GM21825 (cell line): Measurements from ENCODE around the gene TBX1.

Experiments used
- ATAC-seq: cut with Tn5 transposase; IDR thresholded peaks from one replicate; pipeline ENCODE4 v1.9.1; 2021; ENCODE audit warnings: mild to moderate bottlenecking, moderate library complexity; ENCODE audit not compliant: unreplicated experiment

Gene TBX1

DNA sequence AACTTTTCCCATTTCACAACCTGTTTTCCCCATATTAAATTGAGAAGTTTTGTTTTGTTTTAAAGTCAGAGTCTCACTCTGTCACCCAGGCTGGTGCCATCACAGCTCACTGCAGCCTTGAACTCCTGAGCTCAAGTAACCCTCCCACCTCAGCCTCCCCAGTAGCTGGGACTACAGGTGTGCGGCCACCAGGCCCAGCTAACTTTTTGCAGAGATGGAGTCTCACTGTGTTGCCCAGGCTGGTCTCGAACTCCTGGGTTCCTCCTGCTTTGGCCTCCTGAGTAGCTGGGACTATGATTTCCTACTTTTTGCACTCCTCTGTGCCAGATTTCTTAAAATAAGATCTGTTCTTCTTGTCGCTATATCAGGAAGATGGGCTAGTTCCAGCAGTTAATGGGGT is 49.2 kb downstream of the TBX1 start:
- ATAC-seq, result no peak

DNA sequence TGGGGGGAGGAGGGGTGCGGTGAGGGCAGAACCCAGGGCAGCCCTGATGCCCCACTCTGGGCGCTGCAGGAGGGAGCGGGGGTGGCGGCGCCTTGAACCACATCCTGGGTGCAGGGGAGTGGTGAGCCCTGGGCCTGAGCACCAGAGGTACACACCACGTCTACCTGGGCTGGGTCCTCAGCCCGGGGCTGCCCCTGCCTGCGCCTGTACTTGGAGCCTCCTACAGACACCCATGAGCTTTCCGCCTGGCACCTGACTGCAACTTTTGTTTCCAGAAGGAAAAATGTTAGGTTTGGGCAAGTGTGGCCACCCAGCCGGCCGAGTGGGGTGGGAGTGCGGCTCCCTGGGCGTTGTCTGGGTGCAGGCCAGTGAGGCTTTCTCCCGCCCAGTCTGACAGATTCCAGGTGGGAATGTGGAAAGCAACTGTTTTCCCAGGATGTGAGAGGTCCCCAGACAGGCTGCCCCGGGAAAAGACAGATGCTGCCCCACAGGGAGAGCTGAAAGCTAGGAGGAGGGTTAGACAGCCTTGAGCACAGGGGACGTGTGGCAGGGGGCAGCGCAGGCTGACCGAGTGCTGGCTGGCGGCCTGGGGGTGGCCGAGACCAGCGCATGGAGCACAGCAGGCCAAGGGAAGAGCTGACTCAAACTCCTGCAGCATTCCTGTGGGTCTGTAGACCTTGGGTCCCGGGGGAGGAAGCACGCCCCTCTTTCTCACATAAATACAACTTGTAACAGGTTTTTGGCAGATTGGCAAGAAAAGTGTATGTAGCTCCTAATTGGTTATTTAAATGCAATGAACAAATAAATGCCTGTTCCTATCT is 50.0 kb downstream of the TBX1 start:
- ATAC-seq, result no peak

DNA sequence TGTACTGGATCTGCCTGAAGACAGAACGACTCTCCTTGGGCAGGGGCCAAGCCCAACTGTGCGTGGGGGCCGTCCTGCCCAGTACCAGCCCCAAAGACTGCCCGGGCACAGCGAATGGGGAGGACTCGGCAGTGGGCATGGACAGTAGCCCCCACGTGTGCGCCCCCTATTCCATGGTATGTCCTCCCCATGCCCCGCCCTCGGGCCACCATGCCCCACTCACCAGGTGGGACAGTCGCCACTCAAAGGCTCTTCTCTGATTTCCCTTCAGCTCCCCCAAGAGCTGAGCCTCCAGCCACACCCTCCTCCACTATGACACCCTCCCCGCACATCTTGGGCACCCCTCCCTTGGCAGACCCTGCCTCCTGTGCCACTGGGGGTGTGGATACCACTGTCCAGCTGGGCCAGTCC is 50.6 kb downstream of the TBX1 start:
- no peak for ATAC-seq

DNA sequence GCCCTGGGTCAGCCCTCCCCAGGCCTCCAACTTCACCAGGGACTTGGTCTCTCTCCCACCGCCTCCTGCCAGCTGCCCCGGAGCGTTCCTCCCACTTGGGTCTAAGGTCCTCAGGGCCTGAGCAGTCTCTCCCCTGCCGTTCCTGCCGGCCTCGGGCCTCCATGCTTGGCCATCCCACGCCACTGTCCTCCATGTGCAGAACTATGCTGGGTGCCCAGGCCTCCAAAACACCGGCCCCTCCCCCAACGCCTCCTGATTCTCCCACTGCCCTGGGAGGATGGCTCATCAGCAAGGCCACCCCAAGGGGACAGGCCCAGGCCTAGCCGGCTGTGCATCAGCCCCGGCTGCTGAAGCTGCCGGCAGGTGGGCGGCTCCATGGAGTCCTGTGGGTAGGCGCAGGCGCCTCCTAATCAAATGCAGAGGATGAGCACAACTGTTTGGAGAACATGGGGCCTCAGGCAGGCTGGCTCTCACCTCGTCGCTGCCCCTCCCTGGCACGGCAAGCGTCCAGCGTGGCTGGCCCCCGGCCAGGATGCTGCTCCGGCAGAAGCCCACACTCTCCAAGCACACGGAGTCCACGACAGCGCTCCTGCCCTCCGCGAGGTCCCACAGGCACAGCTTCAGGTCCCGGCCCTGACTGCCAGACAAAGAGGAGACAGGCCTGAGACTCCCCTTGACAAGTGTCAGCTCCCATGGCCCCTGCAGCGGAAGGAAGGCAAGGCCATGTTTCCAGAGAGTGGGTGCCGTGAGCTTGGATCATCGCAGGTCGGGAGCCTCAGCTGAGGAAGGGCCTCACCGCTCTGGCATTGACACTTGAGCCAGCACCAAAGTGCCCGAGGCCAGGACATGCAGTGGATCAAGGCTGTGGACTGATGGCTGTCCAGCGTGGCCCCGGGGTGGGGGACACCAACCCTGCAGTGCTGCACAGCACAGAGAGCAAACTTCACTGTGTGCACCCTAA is 51.5 kb downstream of the TBX1 start:
- no peak for ATAC-seq

DNA sequence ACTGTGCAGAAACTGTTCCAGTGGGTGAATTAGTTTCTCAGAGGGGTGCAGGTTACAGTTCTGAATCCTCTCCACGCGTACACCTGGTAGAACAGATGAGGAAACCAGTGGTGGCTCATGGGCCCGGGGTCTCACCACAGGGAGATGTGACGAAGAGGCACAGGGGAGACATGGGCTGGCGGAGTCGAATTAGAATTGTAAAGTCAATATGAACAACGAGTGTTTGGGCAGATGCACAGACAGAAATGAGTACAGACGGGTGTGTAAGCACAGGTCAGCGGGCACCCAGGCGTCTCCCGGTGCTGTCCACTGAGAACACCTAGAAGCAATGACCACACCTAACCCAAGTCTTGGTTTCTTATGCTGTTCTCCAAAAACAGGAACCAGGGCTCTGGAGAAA is 52.3 kb downstream of the TBX1 start:
- no peak for ATAC-seq

DNA sequence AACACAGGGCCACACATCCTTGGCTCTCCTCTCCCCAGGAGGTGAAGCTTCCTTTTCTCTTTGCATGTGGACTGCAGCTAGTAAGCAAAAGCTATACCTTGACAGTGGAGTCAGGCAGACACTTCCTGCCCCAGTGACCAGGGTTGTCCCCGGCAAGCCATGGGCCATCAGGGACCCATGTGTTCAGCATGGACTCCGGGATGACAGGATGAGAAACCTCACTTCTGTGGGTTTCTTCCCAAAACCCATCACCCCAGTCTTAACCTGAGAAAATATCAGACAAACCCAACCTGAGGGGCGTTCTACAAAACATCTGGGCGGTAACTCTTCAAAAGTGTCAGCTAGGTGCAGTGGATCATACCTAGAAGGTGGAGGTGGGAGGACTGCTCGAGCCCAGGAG is 53.9 kb downstream of the TBX1 start:
- ATAC-seq, result no peak

DNA sequence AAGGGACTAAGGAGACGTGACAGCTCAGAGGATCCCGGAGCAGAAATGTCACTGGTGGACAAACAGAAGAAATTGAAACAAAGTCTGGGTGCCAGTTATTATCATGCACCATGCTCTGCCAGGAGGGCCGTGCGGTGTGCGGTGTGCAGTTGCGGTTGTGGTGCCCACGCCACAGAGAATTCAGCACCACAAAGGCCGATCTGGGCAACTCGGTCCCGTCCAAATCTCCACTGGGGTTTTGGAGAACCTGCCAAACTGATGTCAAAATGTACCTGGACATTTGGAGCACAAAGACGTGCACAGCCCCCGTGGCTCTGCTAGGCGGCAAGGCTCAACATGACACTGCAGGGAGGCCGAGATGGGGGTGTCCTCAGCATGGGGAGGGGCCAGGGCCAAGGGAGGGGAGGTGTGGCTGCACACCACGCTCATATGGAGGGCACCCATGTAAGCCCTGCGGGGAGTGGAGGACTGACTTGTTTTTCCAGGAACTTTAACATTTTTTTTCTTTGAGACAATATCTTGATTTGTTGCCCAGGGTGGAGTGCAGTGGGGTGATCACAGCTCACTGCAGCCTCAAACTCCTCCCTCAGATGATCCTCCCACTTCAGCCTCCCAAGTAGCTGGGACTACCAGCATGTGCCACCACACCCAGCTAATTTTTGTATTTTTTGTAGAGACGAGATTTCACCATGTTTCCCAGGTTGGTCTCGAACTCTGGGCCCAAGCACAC is 54.7 kb downstream of the TBX1 start:
- no peak for ATAC-seq

DNA sequence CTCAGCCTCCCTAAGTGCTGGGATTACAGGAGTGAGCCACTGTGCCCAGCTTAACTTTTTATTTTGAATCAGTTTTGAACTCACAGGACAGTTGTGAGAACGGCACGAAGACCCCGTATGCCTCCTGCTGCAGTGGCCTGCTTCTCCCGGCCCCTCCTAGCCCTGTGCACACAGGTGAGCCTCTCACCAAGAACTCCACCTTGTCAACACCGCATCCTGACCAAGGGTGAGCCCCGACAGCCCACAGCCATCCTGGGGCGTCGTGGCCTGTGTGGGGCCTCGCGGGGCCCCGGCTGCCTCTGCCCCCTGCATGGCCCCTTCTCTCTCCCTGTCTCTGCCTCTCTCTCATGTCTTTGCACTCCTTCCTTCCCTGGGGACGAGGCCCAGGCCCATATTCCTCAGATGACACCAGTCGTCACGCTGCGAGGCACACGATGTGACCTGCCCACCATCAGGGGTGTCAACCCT is 55.3 kb downstream of the TBX1 start:
- ATAC-seq, result no peak

DNA sequence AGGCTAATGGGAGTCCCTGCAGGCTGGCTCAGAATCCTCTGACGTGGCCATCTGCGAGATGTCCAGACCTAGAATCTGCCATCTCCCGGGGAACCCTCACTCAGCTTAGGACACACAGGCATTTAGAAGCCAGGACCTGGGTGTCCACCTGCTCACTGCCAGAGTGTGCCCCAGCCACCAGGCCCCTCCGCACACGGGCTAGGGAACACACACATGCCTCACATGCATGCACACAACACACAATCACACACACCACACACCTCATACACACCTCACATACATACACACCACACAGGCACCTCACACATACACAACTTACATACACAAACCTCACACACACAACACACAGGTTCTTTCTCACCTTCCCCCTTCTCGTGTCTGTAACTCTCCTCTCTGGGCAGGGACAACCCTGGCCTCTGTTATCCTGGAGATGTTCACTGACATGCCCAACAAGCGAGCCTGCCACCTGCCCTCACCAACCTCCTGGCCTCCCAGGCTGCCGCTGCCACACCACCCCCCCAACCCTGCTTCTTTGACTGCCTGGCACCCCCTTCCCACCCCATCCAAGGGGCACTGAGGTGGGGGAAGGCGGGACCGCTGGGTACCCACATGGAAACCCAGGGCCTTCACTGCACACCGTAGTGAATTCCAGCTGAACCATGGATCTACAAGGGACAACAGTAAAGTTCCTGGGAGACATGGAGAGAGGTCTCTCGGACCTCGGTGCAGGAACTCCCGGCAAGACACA is 56.0 kb downstream of the TBX1 start:
- no peak for ATAC-seq
